CD4-positive, alpha-beta T cell (primary cell): ENCODE data around the gene CCBE1. TPM values are rescaled to one million over a fixed set of nuclear protein-coding genes. Genes with fewer than 3 reads are reported as not detected.

Experiments used
- ATAC-seq: fragments of 200-7000 bp; cut with Tn5 transposase; one replicate; pipeline ENCODE4 v1.10.0; 2022; ENCODE audit warnings: mild to moderate bottlenecking; ENCODE audit not compliant: poor library complexity
- CTCF ChIA-PET: fragments of 350-600 bp; sonication (Branson Sonifier 250); formaldehyde crosslinking; loops from one replicate; lab custom pipeline; 2021; ENCODE audit warnings: antibody characterized with exemption, inconsistent platforms; lab: Charles Lee
- POLR2A ChIA-PET: fragments of 350-600 bp; sonication (Branson Sonifier 250); formaldehyde crosslinking; loops from one replicate; lab custom pipeline; 2021; ENCODE audit warnings: antibody characterized with exemption, inconsistent platforms; lab: Charles Lee
- DNase-seq, 14 experiments: peaks; one replicate each; pipeline ENCODE4 v3.0.0-alpha.2; 2013 to 2020; ENCODE audit warnings: mixed read lengths in 2 of 14
- H3K27ac ChIP-seq, 2 donors: one replicate each; pipeline versions ENCODE4 v1.5.1 to v1.7.0; 2013; ENCODE audit warnings: low read length in 2 of 2, low read depth in 1 of 2, mild to moderate bottlenecking in 1 of 2
- H3K27me3 ChIP-seq, 2 experiments: 1 replicate in 1 of 2; 2 replicates in 1 of 2; pipeline versions ENCODE4 v1.6.1 to v1.7.0; 2013; ENCODE audit warnings: low read length in 2 of 2, control low read depth in 1 of 2, mild to moderate bottlenecking in 1 of 2, moderate library complexity in 1 of 2; ENCODE audit not compliant: insufficient read depth in 2 of 2, control insufficient read depth in 1 of 2
- H3K36me3 ChIP-seq: one replicate; pipeline ENCODE4 v1.6.1; 2013; ENCODE audit warnings: low read length, control low read depth; ENCODE audit not compliant: insufficient read depth
- H3K4me1 ChIP-seq: one replicate; pipeline ENCODE4 v1.6.1; 2013; ENCODE audit warnings: low read length, control low read depth; ENCODE audit not compliant: insufficient read depth
- H3K4me3 ChIP-seq: one replicate; pipeline ENCODE4 v1.5.1; 2013; ENCODE audit warnings: mild to moderate bottlenecking, low read length, moderate library complexity
- H3K9me3 ChIP-seq, 2 experiments: 1 replicate in 1 of 2; 2 replicates in 1 of 2; pipeline versions ENCODE4 v1.6.1 to v1.7.0; 2013; ENCODE audit warnings: low read length in 2 of 2, mild to moderate bottlenecking in 2 of 2, control low read depth in 1 of 2, moderate library complexity in 1 of 2; ENCODE audit not compliant: control insufficient read depth in 1 of 2, insufficient read depth in 1 of 2
- H3K27ac Mint-ChIP-seq: one replicate; pipeline ENCODE4 v1.8.0; 2020; ENCODE audit warnings: mixed read lengths
- H3K27me3 Mint-ChIP-seq: one replicate; pipeline ENCODE4 v1.8.0; 2021; ENCODE audit warnings: mixed read lengths
- H3K36me3 Mint-ChIP-seq: one replicate; pipeline ENCODE4 v1.8.0; 2021; ENCODE audit warnings: low read depth, mixed read lengths
- H3K4me1 Mint-ChIP-seq: one replicate; pipeline ENCODE4 v1.8.0; 2021; ENCODE audit warnings: low read depth, mixed read lengths
- H3K4me3 Mint-ChIP-seq: one replicate; pipeline ENCODE4 v1.8.0; 2020; ENCODE audit warnings: mild to moderate bottlenecking, mixed read lengths
- H3K9me3 Mint-ChIP-seq: one replicate; pipeline ENCODE4 v1.8.0; 2020; ENCODE audit warnings: mixed read lengths
- CTCF ChIP-seq: fragments of 200-600 bp; IDR thresholded peaks from one replicate; pipeline ENCODE4 v1.8.0; 2022; ENCODE audit warnings: antibody characterized with exemption, mild to moderate bottlenecking
- intact Hi-C, 2 experiments: fragments of 100-400 bp; cut with DNase I in 1 of 2; cut with micrococcal nuclease in 1 of 2; formaldehyde crosslinking; loops; one replicate each; pipeline versions ENCODE4 v1.15.1 to v1.9.0; 2023 to 2025; cut with DNase I, micrococcal nuclease
- total RNA-seq, 174 experiments: library from RNA in 2 of 174; stranded (reverse) in 2 of 174; gene quantifications; one replicate each; pipeline ENCODE4 v1.2.3 and lab custom pipeline; 2021 to 2026

The CCBE1 gene
- total RNA-seq, 2 experiments from 2014 or later, result not detected

- no peak for DNase-seq
- Histone ChIP-seq H3K9me3 (no peaks in the 10 kb centered on the region), H3K27ac (no peak overlapping the region), H3K27me3 (peaks cover 0 to 2% of the 10 kb centered on the region in 2 experiments), H3K4me1 (no peaks in the 10 kb centered on the region), H3K36me3 (no peaks in the 10 kb centered on the region), H3K4me3 (no peak overlapping the region)
- Mint-ChIP-seq H3K4me3 (no peak overlapping the region), H3K9me3 (no peaks in the 10 kb centered on the region), H3K27me3 (no peaks in the 10 kb centered on the region), H3K4me1 (no peaks in the 10 kb centered on the region), H3K36me3 (no peaks in the 10 kb centered on the region), H3K27ac (no peak overlapping the region)
- ATAC-seq, result no peak
- ChIA-PET POLR2A (no interaction called here), CTCF (no interaction called here)
- no peak for TF ChIP-seq CTCF
- intact Hi-C loops, result no loop called here
Observed at GRCh38 chr18:59718108-59718463, 20.9 kb upstream of the CCBE1 start.

DNA sequence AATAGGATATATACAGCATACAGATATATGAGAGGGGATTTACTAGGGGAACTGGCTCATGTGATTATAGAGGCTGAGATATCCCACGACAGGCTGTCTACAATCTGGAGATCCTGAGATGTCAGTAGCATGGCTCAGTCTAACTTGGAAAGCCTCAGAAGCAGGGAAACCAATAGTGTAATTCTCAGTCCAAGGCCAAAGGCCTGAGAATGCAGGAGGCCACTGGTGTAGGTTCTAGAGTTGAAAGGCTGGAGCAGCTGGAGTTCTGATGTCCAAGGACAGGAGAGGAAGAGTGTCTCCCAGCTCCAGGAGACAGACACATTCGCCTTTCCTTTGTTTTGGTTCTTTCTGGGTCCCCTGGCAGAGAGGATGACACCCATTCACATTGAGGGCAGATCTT lies 20.1 kb upstream of the CCBE1 start:
- CTCF ChIA-PET, result no interaction called here

DNA sequence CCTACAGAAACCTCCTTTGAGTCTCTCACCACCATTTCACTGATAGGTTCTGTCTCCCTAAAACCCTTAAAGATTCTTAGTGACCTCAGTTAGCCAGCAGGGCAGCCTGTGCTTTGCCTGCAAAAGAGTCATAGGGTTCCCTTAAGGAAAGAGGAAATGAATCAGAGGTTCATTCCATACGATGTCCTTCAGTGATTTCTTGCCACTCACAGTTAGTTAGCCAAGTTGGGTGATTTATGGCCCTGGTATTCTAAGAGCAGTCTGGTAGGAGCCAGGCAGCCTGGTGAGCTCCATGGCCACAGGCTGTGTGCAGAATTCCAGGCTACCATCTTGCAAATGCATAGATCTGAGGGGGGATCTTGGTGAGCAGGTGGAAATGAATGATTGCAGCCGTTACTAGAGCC lies 18.7 kb upstream of the CCBE1 start:
- H3K27ac Mint-ChIP-seq, result no peak overlapping the region
- H3K4me3 Mint-ChIP-seq, result no peak overlapping the region
- peaks cover 5% of the 10 kb centered on the region for H3K9me3 Mint-ChIP-seq
- H3K36me3 Mint-ChIP-seq, result no peaks in the 10 kb centered on the region
- peaks cover 0 to 2% of the 10 kb centered on the region in 2 experiments for H3K27me3 ChIP-seq
- H3K9me3 ChIP-seq, result no peaks in the 10 kb centered on the region
- TF ChIP-seq CTCF, result no peak
- ChIA-PET CTCF (interaction anchor here (0.7 kb wide), 1 partner anchor 936 kb away, joined by 4 read pairs; no protein-coding TSS in a partner anchor), POLR2A (no interaction called here)
- H3K4me1 ChIP-seq, result no peaks in the 10 kb centered on the region
- H3K27me3 Mint-ChIP-seq, result no peaks in the 10 kb centered on the region
- no peak for DNase-seq
- ATAC-seq, result no peak
- H3K27ac ChIP-seq, result no peak overlapping the region
- no peaks in the 10 kb centered on the region for H3K4me1 Mint-ChIP-seq
- no peaks in the 10 kb centered on the region for H3K36me3 ChIP-seq
- no peak overlapping the region for H3K4me3 ChIP-seq
- intact Hi-C loops, result no loop called here

More for the DNA sequence above, 20.1 kb upstream of the CCBE1 start:
- Histone ChIP-seq H3K9me3 (no peaks in the 10 kb centered on the region), H3K27me3 (peaks cover 0 to 2% of the 10 kb centered on the region in 2 experiments), H3K27ac (no peak overlapping the region), H3K4me1 (no peaks in the 10 kb centered on the region), H3K4me3 (no peak overlapping the region), H3K36me3 (no peaks in the 10 kb centered on the region)
- DNase-seq, result no peak
- Mint-ChIP-seq H3K36me3 (no peaks in the 10 kb centered on the region), H3K27ac (no peak overlapping the region), H3K27me3 (no peaks in the 10 kb centered on the region), H3K9me3 (peaks cover 3% of the 10 kb centered on the region), H3K4me1 (no peaks in the 10 kb centered on the region), H3K4me3 (no peak overlapping the region)
- no peak for TF ChIP-seq CTCF
- POLR2A ChIA-PET, result no interaction called here
- no peak for ATAC-seq
- intact Hi-C loops, result no loop called here
